GM12878 (cell line): Measurements from ENCODE around the gene TAPT1. TPM values are rescaled to one million over a fixed set of nuclear protein-coding genes. Genes with fewer than 3 reads are reported as not detected.

Source experiments
- ATAC-seq: fragments of 200-7000 bp; cut with Tn5 transposase; 3 replicates; pipeline ENCODE4 v1.9.1; 2020; ENCODE audit warnings: mild to moderate bottlenecking, moderate library complexity
- BruUV-seq: library from RNA; stranded (reverse); fragments of 400-500 nt; replicated peaks from 2 replicates; lab custom pipeline; 2021; lab: Mats Ljungman, UMichigan
- CTCF ChIA-PET: fragments of 300-600 bp; sonication (Branson Sonifier 250); formaldehyde crosslinking; extraction: SDS; loops from one replicate; lab custom pipeline; 2021; ENCODE audit warnings: inconsistent platforms; lab: Yijun Ruan, JAX
- POLR2A ChIA-PET: fragments of 350-600 bp; formaldehyde crosslinking; extraction: SDS; loops from one replicate; lab custom pipeline; 2021; ENCODE audit warnings: inconsistent platforms; lab: Charles Lee
- RAD21 ChIA-PET: fragments of 300-600 bp; sonication (Branson Sonifier 250); formaldehyde crosslinking; loops from one replicate; lab custom pipeline; 2023; ENCODE audit warnings: antibody characterized with exemption; ENCODE audit not compliant: unreplicated experiment; lab: Charles Lee
- SMC1A ChIA-PET: fragments of 300-600 bp; sonication (Branson Sonifier 250); formaldehyde crosslinking; loops from one replicate; lab custom pipeline; 2023; ENCODE audit not compliant: unreplicated experiment, uncharacterized antibody; lab: Charles Lee
- DNase-seq: peaks from one replicate; pipeline ENCODE4 v3.0.0-alpha.2; 2011; ENCODE audit warnings: low read depth, low spot score
- FAIRE-seq: peaks from 3 replicates; lab custom pipeline; 2011; peaks lifted over from hg19 to GRCh38; lab: Jason Lieb, UNC
- H2AFZ ChIP-seq: 2 replicates; pipeline ENCODE4 v1.6.0; 2011; ENCODE audit warnings: low read depth, low read length, control low read depth; ENCODE audit not compliant: control insufficient read depth
- H3K27ac ChIP-seq: 2 replicates; pipeline ENCODE4 v1.5.1; 2011; ENCODE audit warnings: control low read depth; ENCODE audit not compliant: control insufficient read depth, insufficient read depth
- H3K27me3 ChIP-seq, 2 experiments: replicated peaks in 1 of 2; 2 replicates each; pipeline versions ENCODE4 v1.6.0 to v1.6.1; 2011; ENCODE audit warnings: low read length in 1 of 2; ENCODE audit not compliant: control insufficient read depth in 2 of 2, insufficient read depth in 2 of 2
- H3K36me3 ChIP-seq, 2 experiments: 2 replicates each; pipeline ENCODE4 v1.5.1; 2011; ENCODE audit warnings: low read length in 1 of 2; ENCODE audit not compliant: control insufficient read depth in 2 of 2, insufficient read depth in 2 of 2
- H3K4me1 ChIP-seq: 2 replicates; pipeline ENCODE4 v1.6.1; 2011; ENCODE audit warnings: mild to moderate bottlenecking, low read length, moderate library complexity, mixed read lengths; ENCODE audit not compliant: control insufficient read depth, insufficient read depth
- H3K4me2 ChIP-seq: 2 replicates; pipeline ENCODE4 v1.6.0; 2011; ENCODE audit warnings: control low read depth; ENCODE audit not compliant: control insufficient read depth, insufficient read depth
- H3K4me3 ChIP-seq: fragments of 200-600 bp; sonication (generic); 2 replicates; pipeline ENCODE4 v1.5.1; 2016
- H3K79me2 ChIP-seq: 2 replicates; pipeline ENCODE4 v1.6.0; 2011; ENCODE audit warnings: low read length; ENCODE audit not compliant: control insufficient read depth, insufficient read depth
- H3K9ac ChIP-seq: 2 replicates; pipeline ENCODE4 v1.8.0; 2011; ENCODE audit warnings: low read length, control low read depth, mixed read lengths; ENCODE audit not compliant: control insufficient read depth, insufficient read depth
- H3K9me3 ChIP-seq: replicated peaks from 3 replicates; pipeline ENCODE4 v1.5.1; 2011; ENCODE audit warnings: mild to moderate bottlenecking, low read length; ENCODE audit not compliant: control insufficient read depth, insufficient read depth
- H4K20me1 ChIP-seq: 2 replicates; pipeline ENCODE4 v1.6.0; 2011; ENCODE audit not compliant: control insufficient read depth, insufficient read depth
- MTA2 ChIP-seq: fragments of 450-650 bp; IDR thresholded peaks from 2 replicates; pipeline ENCODE4 v1.6.1; 2016; ENCODE audit warnings: low read depth, mild to moderate bottlenecking, moderate library complexity
- POLR2AphosphoS2 ChIP-seq: IDR thresholded peaks from 2 replicates; pipeline ENCODE4 v1.6.1; 2011; ENCODE audit warnings: low read depth, mild to moderate bottlenecking, low read length, improper control_type of control experiment, moderate library complexity
- PRDM15 ChIP-seq: fragments of 450-650 bp; formaldehyde crosslinking; IDR thresholded peaks from 2 replicates; pipeline ENCODE4 v1.4.0; 2020; ENCODE audit warnings: mild to moderate bottlenecking, moderate library complexity
- RBBP5 ChIP-seq: fragments of 200-600 bp; sonication (generic); conservative IDR thresholded peaks from 2 replicates; pipeline ENCODE4 v1.6.1; 2016
- SMARCA5 ChIP-seq: fragments of 450-650 bp; IDR thresholded peaks from 2 replicates; pipeline ENCODE4 v1.6.1; 2017; ENCODE audit warnings: mild to moderate bottlenecking
- SRF ChIP-seq, 2 experiments: IDR thresholded peaks; 2 replicates each; pipeline ENCODE4 v1.6.1; 2011; ENCODE audit warnings: low read depth in 2 of 2, low read length in 2 of 2, mild to moderate bottlenecking in 1 of 2, moderate library complexity in 1 of 2
- USF2 ChIP-seq: IDR thresholded peaks from 2 replicates; pipeline ENCODE4 v1.6.1; 2011; ENCODE audit warnings: low read depth, low read length, improper control_type of control experiment, borderline replicate concordance
- ZBTB33 ChIP-seq: fragments of 450-650 bp; IDR thresholded peaks from 2 replicates; pipeline ENCODE4 v1.6.1; 2017; ENCODE audit warnings: mild to moderate bottlenecking
- ZNF217 ChIP-seq: fragments of 450-650 bp; IDR thresholded peaks from 2 replicates; pipeline ENCODE4 v1.6.1; 2017; ENCODE audit warnings: antibody characterized with exemption, mild to moderate bottlenecking
- WGBS: methylation state at CpG from one replicate; pipeline ENCODE4 v1.1.6; 2016; ENCODE audit warnings: low lambda C conversion rate; ENCODE audit not compliant: insufficient replicate concordance, insufficient coverage; ENCODE audit errors: missing lambda C conversion rate; 5-methylcytosine and 5-hydroxymethylcytosine counted together
- in situ Hi-C: fragments of 300-500 bp; cut with MboI; formaldehyde crosslinking; loops from 9 replicates; pipeline ENCODE4 v1.14.3; 2018; ENCODE audit warnings: mixed read lengths
- intact Hi-C: fragments of 100-400 bp; cut with micrococcal nuclease; formaldehyde crosslinking; loops from one replicate; pipeline ENCODE4 v1.14.2; 2022; ENCODE audit not compliant: unreplicated experiment
- polyA plus RNA-seq, 11 experiments: library from polyadenylated mRNA; depleted of rRNA in 4 of 11; unstranded in 6 of 11; stranded (reverse) in 5 of 11; fragments of >200 nt; fragmentation: Nextera tagmentation in 4 of 11; fragmentation: Illumina TruSeq in 1 of 11; extraction: Ambion mirVana in 4 of 11; extraction: Trizol in 1 of 11; gene quantifications; 1 replicate in 1 of 11; 2 replicates in 10 of 11; pipeline versions ENCODE4 v1.2.1 to v1.2.3, GENCODE V29; 2011 to 2016; ENCODE audit warnings: inconsistent platforms in 2 of 11, missing spikeins in 2 of 11, low read depth in 1 of 11
- total RNA-seq, 4 experiments: library from RNA; depleted of rRNA in 3 of 4; stranded (reverse); fragments of >200 nt in 3 of 4; fragmentation: Illumina TruSeq in 1 of 4; extraction: Trizol in 1 of 4; gene quantifications; 2 replicates each; pipeline versions ENCODE4 v1.2.1 to v1.2.3, GENCODE V29; 2013 to 2021

The TAPT1 gene
- total and polyA plus RNA-seq, 10 of the 15 experiments (the other 5 are each of a cell fraction or from before 2014, with no cell fraction given), result 0.91 to 23.3 (median 9.5) TPM

- RAD21 ChIA-PET, result no interaction called here
- in situ Hi-C loops, result no loop called here
- no peaks in the 10 kb centered on the region for H3K79me2 ChIP-seq
- no TSS peak for BruUV-seq
- FAIRE-seq (no peak), ATAC-seq (no peak), DNase-seq (no peak)
- no peak for TF ChIP-seq SRF (IDR thresholded peaks at IDR 0.05; ENCODE audit: low read depth in 2 of 2, low read length in 2 of 2)
- no peak for TF ChIP-seq ZNF217
- H3K4me2 ChIP-seq, result no peak overlapping the region
- H3K9me3 ChIP-seq, result no peaks in the 10 kb centered on the region
- no peaks in the 10 kb centered on the region for H4K20me1 ChIP-seq
- H3K4me1 ChIP-seq, result no peaks in the 10 kb centered on the region
- POLR2A ChIA-PET, result no interaction called here
- no peak overlapping the region for H2AFZ ChIP-seq
- CTCF ChIA-PET, result no interaction called here
- SMC1A ChIA-PET, result no interaction called here
- no peak overlapping the region for H3K27ac ChIP-seq
- H3K4me3 ChIP-seq, result no peak overlapping the region
- no peaks in the 10 kb centered on the region for H3K27me3 ChIP-seq
- 100% methylated on average over 1 of the region's 1 CpG for WGBS
- intact Hi-C loops, result no loop called here
- H3K36me3 ChIP-seq, result no peaks in the 10 kb centered on the region
- H3K9ac ChIP-seq, result no peak overlapping the region
Measured at GRCh38 chr4:16245241-16245640, 19.0 kb upstream of the TAPT1 start.

DNA sequence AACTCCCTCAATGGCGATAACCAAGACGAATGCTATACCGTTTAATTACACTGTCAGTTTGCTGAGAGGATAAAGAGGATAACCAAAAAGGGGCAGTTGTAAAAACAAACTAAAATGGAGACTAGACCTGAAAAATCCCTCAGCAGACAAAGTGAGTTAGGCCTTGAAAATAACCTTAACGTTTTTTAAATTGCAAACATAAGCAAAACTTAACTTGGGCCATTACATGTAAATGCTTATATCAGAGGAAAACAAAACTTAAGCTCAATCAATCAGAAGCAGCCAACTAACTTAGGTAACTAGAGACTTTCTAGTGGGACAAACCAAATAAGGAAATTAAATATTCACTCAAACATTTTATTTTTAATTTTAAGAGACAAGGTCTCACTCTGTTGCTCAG lies 17.0 kb upstream of the TAPT1 start:
- FAIRE-seq (no peak), ATAC-seq (no peak), DNase-seq (no peak)
- Histone ChIP-seq H3K4me2 (no peak overlapping the region), H3K27me3 (no peaks in the 10 kb centered on the region), H3K4me1 (no peaks in the 10 kb centered on the region), H3K9ac (no peak overlapping the region), H3K36me3 (no peaks in the 10 kb centered on the region), H3K4me3 (no peak overlapping the region), H3K79me2 (no peaks in the 10 kb centered on the region), H4K20me1 (no peaks in the 10 kb centered on the region), H2AFZ (no peak overlapping the region), H3K27ac (no peak overlapping the region), H3K9me3 (no peaks in the 10 kb centered on the region)
- ChIA-PET RAD21 (no interaction called here), SMC1A (interaction anchor here (1.7 kb wide), 1 partner anchor 23 kb away, joined by 5 read pairs; no protein-coding TSS in a partner anchor), CTCF (interaction anchor here (0.8 to 1.4 kb wide), 2 partner anchors 10 to 37 kb away, joined by 3 to 5 read pairs; no protein-coding TSS in a partner anchor), POLR2A (no interaction called here)
- WGBS, result 79% methylated on average over 4 of the region's 4 CpGs
- no TSS peak for BruUV-seq
- intact Hi-C loops, result no loop called here
- in situ Hi-C loops, result no loop called here
- no peak for TF ChIP-seq MTA2
- TF ChIP-seq SMARCA5, result no peak
- TF ChIP-seq POLR2AphosphoS2, result no peak
- no peak for TF ChIP-seq USF2
- no peak for TF ChIP-seq PRDM15 (CRISPR knock-in tag)
- no peak for TF ChIP-seq RBBP5
- TF ChIP-seq ZBTB33, result no peak
